ENCODE measurements around the gene C14orf180.
"Not testable (repeated sequence)": the region's sequence is repeated elsewhere in the genome, so short reads cannot be mapped to it uniquely, and the experiment has no call there.

The C14orf180 gene

DNA sequence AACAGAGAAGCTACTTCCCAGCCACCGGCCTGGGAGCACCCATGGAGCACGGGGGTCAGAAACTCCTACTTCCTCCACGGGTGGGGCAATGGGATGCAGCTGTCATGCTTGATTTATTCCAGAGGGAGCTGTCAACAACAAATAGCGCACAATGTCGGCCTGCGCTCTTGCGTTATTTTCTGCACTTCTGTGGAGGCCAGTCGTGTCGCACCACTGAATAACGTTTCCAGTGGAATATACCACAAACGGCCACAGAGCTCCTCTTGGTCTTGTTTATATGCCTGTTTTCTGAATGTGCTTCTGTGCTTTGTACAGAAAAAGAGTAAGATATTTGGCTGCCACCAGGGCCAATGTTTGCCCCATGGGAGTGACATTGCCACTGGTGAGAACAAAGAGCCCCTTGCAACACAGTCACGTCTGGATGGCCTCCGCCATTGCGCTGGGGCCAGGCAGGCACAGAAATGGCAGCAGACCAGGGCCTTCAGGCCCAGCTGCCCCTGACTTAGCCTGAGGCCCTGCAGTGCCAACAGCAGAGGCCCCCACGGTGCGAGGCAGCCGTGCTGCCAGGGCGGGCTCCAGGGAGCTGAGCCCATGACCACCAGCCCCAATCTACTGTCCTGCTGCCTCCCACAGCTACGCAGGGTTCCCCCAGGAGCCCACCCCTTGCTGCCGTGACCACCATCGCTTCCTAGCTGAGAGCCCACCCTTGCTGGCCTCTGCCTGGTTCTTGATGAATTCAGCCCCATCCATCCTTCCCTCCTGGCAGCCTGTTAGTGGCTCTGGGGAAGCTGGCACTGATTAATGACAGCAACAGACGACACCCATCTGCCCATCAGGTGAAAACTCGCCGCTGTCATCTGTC lies 53.9 kb downstream of the C14orf180 start:
- no peak for DNase-seq

- DNase-seq = no peak
Observed at GRCh38 chr14:104634138-104634760, 54.7 kb downstream of the C14orf180 start.

GRCh38 chr14:104634886-104635570 lies 55.5 kb downstream of the C14orf180 start:
- no peak for DNase-seq

GRCh38 chr14:104635717-104636116 lies 56.2 kb downstream of the C14orf180 start:
- DNase-seq = no peak

DNA sequence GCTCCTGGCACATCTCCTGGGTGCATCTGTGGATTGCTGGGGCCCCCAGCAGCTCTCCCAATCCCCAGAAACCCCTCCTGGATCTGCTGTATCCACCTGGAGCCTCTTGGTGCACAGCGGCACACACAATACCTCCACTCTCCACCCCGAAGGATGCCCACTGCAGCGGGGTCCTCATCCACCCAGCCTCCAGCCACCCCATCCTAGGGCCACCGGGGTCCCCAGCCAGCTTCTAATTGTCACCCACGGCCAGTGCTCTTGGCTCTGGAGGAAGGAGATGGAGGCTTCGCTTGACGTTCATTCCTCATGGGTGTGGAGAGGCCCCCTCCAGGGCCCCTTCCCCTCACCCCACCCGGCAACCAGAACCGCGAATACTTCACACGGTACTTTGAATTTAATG lies 56.6 kb downstream of the C14orf180 start:
- no peak for DNase-seq

DNA sequence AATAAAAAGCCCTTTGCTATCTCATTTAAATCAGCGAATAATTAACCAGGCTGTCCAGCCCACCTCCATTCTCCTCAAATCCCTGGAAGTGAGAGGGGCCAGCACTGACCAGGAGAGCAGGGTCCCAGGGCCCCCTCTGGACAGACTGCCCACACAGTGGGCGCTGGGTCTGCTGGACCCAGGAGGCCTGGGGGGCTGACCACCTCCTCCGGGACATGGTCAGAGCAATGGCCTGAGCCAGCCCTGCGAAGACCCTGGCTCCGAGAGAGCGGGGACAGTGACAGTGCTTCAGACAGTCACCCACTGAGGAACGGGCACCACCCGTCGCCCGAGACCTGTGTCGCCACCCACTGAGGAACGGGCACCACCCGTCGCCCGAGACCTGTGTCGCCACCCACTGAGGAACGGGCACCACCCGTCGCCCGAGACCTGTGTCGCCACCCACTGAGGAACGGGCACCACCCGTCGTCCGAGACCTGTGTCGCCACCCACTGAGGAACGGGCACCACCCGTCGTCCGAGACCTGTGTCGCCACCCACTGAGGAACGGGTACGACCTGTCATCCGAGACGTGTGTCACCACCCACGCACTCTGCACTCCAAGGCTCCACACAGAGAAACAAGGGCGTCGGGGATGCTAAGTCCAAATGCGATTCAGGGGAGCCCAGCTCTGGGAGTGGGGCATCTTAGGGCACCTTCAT lies 57.4 kb downstream of the C14orf180 start:
- not testable (repeated sequence) for DNase-seq

DNA sequence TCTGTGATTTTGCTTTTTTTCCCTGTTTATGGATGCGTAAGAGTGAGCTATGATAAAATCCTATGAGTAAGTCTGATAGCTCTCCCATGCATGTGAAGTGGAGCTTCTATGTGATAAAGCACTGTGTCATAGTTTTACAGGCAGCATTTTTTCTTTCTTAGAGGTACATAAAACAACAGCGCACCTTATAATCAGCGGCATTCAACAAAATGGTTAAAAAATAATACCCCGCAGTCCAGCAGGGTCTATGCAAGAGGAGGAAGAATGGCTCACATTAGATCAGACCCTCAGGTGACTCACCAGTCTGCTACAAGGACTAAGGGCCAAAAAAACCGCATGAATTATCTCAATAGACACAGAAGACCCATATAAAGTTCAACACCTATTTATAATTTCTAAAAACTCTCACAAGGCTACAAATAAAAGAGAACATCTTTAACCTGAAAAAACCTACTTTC lies 58.0 kb downstream of the C14orf180 start:
- DNase-seq = no peak

DNA sequence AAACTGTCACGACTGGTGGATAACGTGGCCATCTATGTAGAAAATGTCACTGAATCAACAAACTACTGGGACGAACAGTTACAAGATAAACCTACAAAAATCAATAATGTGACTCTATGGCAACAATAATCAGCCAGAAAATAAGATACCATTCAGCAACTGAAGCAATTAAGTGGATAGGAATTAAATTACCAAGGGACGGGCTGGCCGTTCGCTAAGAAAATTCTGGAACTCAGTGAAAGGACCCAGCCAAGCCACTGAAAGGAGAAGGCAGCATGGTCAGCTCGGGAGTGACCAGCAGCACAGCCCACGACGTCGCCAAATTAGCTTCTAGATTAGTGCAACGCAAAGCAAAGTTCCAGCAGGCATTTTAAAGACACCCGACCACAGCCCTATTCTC lies 58.6 kb downstream of the C14orf180 start:
- no peak for DNase-seq

DNA sequence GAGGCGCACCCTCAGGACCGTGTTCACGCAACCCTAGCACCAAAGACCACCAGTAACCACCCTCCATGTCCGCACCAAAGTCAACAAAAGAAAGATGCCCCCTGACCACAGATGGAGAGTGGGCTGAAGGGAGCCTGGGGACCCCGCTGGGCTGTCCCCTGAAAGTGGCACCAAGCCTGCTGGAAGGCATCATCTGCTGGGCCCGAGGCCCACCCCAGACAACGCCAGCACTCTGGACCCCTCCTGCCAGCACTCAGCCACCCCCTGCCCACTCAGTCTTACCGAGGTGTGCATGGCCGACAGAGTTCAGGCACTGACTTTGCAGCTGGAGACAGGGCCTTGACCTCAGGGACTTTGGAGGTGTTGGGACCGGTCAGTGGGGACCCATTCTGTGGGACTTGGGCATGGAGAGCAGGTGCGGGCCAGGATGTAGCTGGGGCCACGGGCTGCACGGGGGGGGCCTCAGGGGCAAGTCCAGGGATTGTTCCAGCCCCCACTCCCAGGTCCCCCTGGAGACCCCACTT lies 59.4 kb downstream of the C14orf180 start:
- DNase-seq = no peak

- DNase-seq = no peak
Observed at GRCh38 chr14:104639471-104639870, 59.9 kb downstream of the C14orf180 start.
